HG03108 (cell line): ENCODE data around the gene SLIT1.

ENCODE experiments used
- ATAC-seq: cut with Tn5 transposase; IDR thresholded peaks from one replicate; pipeline ENCODE4 v1.9.1; 2021; ENCODE audit warnings: moderate library complexity; ENCODE audit not compliant: unreplicated experiment

Gene SLIT1

DNA sequence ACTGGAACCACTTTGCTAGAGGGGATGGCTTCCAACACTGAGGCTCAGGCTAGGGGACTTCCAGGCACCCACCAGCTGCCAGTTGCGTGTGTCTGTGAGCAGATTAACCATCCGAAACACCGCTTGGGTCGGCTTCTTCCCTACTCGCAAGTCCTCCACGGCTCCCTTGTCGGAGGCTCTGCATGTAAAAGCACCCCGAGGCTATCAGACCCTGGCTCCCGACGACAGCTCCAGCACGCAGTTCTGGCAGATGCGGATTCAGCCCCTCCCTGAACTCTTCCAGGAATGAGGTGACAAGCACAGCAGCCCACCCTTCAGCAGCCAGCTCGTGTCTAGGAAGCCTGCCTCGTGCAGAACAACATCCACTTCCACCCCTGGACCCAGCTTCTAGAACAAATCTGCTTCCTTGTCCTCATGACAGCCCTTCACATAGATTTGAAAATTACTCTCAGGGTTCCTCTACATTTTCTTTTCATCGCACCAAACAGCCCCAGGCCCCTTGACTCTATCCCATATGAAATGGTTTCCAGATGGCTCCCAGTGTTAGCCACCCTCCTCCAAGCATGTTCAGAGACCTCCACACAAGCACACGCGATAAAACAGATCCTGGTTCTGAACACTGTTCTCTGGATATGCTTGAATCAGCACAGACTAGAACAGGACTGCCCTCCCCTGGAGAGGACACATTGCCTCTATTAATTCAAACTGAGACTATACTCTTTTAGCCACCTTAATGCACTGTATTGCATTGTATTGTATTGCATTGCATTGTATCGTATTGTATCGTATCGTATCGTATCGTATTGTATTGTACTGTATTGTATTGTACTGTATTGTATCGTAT is 44.6 kb downstream of the SLIT1 start:
- no peak for ATAC-seq

DNA sequence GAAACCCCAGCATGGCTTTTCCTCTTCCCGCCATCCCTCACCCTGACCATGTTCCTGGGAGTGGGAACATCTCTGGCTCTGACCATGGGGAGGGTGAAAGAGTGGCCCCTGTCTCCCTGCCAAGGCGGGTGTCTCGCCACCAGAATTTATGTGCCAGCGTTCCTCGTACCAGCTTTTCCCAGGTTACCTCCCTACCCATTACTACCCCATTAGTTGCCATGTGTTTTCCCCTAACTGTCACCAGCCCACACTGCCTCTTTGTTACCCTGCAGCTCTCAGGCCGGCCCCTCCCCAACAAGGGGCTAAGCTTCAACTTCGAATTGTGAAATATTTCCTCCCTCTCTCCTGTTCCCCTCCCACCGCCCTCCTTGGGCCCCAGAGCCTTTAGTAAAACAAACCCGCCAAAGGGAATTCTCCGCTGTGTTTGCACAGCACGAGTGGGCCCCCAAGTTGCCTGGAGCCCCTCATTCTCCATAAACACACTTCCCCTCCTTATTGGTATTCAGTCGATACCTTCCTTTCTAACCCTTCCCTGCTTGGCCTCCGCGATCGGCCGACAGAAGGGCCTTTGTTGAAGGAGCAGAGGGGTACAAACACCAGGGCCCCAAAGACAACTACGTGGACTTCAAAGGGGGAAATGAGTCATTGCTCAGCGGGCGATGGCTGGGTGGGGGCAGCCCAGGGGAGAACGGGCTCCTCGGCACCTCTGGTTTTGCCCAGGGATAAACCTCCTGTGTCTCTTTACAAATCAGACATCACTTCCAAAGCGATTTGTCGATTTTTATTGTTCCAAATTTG is 45.5 kb downstream of the SLIT1 start:
- ATAC-seq, result no peak

DNA sequence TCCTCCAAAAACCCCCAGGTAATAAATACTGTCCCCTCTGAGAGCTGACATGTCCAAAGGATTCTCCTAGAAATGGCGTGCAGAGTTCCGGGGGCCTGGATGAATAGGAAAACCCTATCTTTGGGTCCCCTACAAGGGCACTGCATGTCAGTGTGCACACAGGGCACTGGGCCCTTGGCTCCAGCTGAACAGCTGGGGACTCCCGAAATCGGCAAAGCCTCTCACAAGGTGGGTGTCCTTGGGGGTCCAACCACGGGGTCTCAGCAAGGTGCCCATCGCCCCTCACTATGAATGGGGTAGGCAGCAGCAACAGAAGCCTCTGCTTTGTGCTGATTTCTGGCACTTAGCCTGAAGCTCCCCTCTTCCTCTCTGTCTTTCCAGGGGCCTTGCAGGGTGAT is 46.1 kb downstream of the SLIT1 start:
- ATAC-seq, result no peak

DNA sequence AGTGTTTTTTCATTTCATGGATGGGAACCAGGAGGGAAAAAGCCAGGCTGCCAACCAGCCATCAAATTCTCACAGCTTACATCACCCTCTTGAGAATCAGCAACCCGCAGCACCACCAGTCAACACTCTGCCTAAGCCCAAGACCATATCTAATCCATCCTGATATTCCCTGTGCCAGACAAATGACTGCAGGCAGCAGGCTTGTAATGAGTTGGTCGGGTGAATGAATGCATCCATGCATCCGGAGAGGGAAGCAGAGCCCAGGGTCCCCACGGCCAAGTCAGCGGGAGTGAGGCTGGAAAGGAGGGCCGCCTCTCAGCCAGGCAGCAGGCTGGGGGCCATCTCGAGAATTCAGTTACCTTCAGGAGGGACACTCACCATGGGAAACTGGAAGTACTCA is 46.9 kb downstream of the SLIT1 start:
- no peak for ATAC-seq

DNA sequence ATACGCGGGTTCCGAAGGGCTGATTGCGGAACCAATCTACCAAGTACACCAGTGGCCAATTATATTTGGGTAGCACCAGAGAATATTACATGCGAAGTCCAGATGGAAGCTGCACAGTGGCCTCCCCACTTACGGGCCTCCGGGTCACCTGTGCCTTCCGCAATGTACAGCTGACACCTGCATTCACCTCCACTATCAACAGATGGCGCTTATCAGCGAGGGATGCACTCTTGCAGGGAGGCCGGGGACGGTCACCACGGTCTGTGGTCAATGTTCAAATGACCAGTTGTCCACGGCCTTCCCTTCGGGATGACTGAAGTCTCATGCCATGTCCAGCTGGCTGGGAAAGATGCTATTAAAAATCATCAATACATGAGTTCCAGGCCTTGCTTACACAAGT is 47.6 kb downstream of the SLIT1 start:
- ATAC-seq, result no peak

DNA sequence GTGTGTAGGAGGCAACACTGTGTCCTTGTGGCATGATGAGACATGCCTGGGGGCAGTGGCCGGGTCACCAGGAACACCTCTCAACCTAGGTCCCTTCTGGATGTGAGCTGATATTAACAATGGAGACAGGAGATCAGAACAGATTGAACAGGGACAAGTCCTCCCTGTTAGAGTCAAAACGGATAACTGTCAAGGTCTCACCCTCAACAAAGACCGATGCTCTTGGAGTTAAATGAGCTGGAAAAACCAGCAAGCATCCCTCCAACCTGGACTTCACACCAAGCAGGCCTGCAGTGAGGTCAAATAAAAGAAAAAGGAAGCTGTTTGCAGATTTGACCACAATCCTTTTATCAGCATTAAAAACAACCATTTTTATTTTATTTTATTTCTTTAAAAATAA is 49.0 kb downstream of the SLIT1 start:
- no peak for ATAC-seq

DNA sequence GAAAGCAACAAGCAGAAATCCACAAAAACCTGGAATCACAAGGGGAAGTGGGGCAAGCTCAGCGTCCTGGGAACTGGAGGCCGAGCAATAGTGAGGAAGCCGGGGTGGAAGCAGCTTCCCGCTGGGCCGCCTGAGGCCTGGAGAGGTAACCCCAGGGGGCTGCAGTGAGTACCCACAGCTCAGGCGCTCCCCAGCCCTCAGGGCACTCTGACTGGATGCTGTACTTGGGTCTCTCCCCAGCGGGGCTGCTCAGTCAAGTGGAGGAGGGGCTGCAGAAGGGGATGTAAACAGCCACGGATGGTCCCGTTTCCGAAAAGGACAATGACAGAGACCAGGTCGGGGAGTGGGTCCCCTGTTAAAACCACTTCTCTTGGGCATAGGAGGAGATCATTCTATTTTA is 50.3 kb downstream of the SLIT1 start:
- no peak for ATAC-seq

DNA sequence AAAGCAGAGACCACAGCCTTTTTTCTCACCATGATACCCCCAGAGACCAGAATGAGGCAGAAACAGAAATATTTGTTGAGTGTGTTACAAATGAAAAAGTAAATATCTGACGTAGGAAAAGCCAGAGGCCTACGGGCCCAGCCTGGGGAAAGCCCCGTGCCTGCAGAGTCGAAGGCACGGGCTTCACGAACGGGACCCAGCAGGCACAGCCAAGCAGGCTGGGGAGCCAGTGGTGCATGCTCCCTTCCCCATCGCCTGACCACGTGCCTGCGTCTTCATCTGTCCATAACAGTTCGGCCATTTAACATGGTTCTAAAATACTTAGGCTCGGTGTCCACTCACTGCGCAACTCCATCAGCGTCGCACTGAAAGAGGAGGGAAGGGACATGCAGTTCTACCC is 50.8 kb downstream of the SLIT1 start:
- no peak for ATAC-seq

DNA sequence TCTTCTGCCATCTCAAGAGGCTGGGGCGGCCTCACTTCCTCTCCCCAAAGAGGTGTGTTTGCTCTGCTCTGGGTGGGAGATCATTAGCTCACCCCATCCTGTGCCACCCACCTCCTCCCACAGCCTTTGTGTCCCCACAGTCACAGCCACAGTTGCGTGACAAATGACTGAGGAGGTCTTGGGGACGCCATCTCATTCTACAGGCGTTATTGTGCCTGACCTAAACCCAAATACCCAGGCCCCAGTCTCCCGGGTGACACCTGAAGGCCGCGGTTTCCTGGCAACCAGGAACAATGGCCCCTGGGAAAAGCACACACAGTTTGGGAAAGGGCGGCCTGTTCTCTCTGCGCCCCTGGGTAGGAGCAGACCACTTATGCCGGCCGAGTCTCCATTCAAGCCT is 51.6 kb downstream of the SLIT1 start:
- ATAC-seq, result no peak

DNA sequence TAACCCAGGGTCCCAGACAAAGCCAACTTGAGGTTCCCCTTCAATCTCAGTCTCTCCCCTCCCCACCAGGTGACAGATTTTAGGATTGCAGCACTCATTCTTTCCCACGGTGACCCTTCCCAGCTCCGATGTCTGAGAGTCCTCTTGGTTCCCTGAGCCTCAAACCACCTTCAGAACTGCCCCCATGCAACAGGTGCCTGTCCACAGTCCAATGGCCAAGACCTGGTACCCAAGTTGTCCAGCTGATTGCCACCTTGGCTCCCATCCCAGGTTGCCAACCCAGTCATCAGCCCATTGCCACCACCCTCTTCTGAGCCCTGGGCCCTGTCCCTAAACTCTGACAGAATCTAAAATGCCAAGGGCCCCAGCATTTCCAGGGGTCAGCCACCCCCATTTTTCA is 53.5 kb downstream of the SLIT1 start:
- no peak for ATAC-seq

DNA sequence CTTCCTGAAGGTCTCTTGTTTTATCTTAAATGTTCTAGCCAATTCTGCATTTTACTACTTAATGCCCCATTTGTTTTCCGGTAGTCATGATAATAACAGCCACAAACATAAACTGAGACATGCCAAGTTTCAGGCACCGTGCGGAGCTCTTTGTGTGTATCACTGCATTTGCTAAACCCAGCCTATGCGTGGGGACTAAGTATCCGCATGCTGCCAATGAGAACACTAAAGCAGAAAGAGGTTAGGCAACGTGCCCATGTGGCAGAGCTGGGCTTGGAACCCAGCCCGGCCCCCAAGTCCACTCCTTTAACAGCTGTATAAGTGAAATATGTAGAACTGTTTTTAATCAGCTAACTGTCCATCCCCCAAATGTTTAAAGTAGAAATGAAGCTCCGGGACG is 54.1 kb downstream of the SLIT1 start:
- no peak for ATAC-seq

DNA sequence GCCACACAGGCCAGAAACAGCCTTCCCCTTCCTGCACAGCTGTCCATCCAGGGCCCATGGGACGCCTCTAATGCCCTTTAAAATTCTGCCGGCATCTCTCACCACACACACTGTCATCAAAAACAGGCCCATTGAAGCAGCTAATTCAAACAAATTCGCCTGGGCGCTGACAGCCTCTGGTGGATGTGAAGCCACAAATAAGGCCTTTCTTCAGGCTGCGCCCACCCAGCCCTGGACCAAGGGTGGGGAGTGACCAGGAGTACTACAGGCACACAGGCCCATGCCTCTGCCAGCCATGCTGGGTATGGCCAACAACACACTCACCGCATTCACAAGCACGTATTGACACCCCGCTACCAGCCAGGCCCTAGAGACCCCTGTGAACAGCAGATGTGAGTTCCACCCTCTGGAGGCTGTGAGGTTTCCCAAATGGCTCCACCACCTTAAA is 54.6 kb downstream of the SLIT1 start:
- no peak for ATAC-seq

DNA sequence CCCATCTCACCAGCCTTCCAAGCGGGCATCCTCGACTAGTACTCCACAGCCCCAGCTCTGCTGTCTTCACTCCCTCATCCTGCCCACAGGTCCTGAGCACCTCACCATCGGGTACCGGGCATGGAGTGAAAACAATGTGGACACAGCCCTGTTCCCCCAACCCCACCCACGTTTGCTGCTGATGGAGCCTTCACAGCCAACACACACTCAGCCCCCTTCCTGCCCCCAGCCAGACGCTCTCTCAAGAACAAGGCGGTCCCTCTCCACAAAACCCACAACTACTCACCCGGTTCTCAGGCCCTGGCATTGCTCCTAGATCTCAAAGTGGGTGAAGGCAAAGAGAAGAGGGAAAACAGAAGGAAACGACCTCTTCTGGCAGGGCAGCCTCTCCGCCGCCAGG is 56.1 kb downstream of the SLIT1 start:
- ATAC-seq, result no peak

DNA sequence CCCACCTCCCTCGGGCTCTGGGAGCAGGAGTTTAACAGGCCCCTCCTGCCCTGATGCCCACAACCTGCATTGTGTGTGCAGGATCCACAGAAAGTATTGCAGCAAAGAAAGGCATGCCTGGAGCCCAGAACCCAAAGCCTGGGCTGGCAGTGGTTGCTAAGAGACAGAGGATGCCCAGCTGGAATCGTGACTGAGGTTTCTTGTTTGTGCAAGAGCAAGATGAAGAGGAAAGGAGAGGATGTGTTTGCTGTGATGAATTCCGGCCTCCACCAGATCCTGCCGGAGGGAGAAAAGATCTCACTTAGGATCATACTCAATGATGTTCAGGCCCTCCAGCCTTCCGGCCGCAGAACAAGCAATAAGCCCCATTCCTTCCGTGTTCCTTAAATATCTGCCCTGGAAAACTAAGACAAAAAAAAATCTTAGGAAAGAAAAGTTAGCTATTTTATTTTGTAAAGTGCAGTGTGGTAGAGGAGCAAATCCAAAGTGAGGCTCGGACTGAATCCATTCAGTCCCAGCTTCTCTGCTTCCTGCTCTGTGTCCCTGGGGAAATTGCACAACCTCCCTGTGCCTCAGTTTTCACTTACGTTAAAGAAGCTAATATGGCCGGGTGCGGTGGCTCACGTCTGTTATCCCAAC is 57.1 kb downstream of the SLIT1 start:
- no peak for ATAC-seq

DNA sequence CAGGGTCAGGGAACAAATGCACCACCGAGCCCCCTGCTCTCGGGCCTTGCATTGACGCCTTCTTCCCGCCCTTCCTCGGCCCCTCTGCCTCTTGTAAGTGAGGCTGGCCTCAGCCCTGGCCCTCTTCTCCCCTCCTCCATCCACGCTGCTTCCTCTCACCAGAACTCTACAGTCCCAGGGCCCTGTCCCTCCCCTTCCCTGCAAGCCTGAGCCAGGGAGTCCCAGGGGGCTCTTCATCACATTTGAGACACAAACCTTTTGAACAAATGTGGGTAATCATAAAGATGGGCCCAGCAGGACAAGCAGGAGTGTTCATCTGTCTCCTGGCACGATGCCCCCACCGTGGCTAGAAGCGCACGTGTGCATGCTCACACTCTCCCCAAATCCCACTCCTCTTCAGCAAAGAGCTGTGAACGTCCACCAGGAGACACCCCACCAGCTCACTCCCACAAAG is 57.7 kb downstream of the SLIT1 start:
- ATAC-seq, result no peak

DNA sequence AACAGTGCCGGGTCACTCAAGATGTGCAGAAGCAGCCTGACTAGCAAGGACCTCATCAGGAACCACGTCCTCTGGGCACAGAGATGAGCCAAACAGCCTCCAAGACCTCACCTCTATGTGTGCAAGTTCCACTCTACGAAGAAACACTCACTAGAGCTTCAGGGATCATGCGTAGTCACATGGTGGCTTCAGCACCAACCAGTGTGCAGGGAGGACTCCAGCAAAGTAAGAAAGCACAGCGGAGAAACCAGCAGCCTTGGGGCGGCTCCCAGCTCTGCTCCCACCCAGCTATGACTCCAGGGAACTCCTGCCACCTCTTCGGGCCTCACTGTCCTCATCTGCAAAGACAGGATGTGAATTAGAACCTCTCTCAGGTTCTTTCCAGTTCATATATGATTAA is 58.2 kb downstream of the SLIT1 start:
- no peak for ATAC-seq

DNA sequence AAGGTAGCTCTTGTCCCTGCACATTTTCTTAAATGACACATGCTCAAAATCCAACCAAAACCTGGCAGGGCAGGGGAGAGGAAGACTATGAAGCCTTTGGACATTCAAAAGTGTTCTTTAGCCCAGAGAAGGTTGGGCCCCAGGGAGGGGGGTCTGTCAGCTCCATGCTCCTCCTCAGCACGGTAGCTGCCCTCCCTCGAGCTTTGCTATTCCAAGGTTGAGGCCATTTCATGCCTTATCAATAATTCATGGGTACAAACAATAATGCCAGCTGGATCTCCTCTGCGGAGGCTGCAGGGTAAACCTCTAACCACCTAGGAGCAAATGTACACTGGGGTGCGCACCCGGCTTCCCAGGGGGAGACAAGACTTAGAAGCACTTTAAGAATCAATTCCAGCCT is 61.5 kb downstream of the SLIT1 start:
- ATAC-seq, result no peak

DNA sequence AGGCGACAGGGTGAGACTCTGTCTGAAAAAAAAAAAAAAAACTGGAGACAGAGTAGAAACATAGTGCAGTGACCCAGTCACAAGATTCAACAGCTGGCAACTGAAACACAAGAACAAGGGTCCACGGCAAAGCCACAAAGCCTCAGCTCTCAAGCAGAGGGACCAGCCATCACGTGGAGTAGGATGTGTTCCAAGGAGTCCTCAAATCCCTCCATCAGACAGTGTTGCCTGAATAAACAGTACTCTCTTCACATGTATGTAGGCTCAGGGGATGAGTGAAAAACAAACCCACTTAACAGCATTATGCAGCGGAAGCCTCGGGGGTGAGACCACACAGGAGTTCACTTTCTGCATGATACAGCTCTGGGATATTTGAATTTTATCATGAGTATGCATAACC is 62.0 kb downstream of the SLIT1 start:
- no peak for ATAC-seq

DNA sequence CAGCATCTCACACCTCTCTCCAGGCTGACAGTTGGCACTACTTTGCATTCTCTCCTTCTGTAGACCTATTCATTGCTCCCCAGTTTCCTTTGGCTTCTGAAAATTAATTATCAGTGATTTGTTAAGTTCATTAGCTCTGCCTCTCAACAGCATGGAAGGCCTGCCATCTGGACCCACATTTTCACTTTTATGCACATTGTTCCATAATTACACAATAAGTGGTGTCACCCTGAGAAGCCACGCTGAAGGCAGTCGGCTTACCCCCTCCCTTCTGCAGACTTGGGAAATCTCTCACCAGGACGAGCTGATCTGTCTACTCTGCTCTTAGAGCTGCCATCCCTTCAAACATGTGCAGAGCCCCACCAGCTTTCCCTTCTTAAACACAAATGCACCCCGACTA is 64.7 kb downstream of the SLIT1 start:
- no peak for ATAC-seq

DNA sequence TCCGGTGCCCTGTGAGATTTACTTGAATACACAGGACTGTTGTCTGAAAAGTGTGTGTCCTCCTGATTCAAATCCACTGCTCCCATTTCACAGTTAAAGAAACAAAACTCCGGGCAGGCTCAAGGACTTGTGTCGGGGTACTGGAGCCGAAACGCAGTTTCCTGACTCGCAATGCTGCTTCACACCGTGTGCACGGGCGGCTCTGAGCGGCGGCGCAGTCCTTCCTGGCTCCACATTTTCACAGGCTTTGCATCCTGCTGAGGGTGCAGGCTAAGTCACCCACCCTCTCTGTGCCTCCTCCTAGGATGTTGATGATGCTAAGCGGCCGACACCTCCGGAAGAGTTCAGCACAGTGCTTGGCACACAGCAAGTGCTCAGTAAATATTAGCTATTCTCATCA is 65.4 kb downstream of the SLIT1 start:
- no peak for ATAC-seq

DNA sequence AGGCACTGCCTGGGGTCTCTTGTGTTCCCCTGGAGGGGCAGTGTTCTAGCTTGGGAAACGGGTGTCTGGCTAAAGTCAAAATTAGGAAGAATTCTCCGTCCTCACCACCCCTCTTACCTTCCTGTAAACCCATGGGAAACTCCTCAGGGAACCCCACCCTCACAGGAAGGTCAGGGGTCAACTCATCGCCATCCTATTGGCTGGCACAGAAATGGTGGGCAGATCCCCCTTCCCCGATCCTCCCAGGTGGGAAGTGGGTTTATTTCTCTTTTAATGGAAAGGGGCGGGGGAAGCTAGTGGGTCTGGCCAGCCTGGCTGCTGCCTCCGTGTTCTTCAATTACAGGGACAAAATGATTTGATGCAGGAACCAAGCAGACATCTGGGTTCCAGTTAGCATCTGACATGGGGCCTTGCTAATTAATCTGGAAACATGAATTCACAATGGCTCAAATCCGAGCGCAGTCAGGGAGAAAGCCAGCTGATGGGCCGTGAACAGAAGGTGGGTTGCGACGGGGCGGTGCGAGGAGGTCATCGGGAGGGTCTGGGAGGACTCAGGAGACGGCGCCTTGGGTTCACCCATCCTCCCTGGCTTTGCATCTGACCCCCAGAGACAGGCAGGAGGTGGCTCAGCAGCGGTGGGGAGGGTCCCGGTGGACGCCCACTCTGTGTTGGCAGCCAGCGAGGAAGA is 66.6 kb downstream of the SLIT1 start:
- ATAC-seq, result no peak
